Activated naive CD4-positive, alpha-beta T cell (primary cell): ENCODE data around the gene MAP1A.

Experiments
- DNase-seq, 4 experiments: peaks; one replicate each; lab custom pipeline; 2025; lab: John Stamatoyannopoulos, UW

Gene MAP1A

DNA sequence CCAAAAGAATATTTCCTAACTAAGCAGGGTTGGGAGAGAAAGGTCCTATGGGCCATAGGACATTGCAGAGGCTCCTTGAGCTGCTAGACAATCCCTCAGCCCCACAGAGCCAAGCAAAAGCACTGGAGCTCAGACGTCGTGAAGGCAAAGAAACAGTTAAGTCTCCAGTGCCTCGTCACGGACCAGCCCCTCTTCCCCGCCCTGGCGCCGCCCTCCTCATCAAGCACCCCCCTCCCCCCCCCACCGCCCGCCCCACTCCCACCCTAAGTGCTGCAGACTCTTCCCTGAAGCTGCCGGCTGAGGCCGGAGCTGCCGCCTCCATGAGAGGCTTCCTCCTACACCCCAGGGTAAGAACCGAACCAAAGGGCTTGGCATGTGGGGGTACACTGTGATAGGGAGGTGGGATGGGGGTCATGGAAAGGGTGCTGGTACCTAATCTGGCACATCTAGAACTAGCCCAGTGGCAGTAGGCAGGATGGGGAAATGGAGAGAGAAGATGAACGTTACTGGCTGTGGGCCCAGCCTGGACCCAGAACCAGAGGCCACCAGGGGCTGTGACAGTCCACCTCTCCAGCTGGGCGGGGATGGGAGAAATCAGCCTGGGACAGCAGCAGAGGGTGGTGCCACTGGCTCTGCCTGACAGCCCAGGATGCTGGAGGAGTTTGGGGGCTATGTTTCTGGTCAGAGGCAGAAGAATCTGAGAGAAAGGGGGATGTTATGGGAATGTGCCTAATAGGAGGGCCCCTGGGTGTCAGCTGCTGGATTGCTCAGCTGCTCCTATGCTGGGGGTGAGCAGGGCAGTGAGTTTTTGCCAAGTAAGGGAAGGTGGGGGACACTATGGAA is at the start of gene MAP1A:
Gene MAP1A, plus strand, starts transcription at position 255 of the 843 bp plus-strand sequence. CDS start 3,866 bp downstream, outside the sequence.
- no peak for DNase-seq

DNA sequence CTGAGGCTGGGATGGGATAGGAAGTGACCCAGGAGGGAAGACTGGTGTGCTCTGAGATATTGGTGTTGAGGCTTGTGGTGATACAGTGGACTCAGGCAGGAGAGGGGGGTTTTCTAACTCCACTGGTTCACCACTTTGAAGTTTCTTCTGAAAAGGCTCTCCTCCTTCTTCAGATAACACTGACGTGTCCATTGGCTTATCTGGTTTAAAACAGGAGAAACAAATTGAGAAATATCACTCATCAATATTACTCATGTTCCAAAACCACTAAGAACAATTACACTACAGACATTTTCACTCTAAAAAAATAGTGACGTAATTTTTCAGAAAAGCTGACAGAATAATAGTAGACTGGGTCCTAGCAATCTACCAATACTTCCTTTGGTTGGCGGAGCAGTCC is 47.5 kb upstream of the MAP1A start:
- DNase-seq = no peak

DNA sequence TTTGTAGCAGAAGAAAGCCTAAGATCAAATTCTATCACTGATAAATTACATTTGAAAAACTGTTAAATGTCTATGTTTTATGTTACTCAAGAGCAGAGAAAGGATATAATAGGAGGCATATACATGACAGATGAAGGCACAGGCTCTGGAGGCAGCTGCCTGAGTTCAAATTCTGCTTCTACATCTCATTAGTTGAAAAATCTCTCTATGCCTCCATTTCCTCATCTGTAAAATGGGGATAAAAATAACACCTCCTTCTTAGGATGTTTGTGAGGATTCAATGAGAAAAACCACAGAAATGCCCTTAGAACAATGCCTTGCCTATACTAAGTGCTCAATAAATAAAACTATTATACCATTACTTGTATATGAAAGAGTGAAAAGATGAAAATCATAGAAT is 45.4 kb upstream of the MAP1A start:
- no peak for DNase-seq

DNA sequence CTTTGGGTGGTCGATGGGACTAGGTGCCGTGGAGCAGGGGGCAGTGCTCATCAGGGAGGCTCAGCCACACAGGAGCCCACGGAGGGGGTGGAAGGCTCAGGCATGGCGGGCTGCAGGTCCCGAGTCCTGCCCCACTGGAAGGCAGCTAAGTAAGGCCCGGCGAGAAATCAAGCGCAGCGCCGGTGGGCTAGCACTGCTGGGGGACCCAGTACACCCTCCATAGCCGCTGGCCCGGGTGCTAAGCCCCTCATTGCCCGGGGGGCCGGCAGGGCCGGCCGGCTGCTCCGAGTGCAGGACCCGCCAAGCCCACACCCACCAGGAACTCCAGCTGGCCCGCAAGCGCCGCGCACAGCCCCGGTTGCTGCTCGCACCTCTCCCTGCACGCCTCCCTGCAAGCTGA is 43.5 kb upstream of the MAP1A start:
- DNase-seq = no peak

DNA sequence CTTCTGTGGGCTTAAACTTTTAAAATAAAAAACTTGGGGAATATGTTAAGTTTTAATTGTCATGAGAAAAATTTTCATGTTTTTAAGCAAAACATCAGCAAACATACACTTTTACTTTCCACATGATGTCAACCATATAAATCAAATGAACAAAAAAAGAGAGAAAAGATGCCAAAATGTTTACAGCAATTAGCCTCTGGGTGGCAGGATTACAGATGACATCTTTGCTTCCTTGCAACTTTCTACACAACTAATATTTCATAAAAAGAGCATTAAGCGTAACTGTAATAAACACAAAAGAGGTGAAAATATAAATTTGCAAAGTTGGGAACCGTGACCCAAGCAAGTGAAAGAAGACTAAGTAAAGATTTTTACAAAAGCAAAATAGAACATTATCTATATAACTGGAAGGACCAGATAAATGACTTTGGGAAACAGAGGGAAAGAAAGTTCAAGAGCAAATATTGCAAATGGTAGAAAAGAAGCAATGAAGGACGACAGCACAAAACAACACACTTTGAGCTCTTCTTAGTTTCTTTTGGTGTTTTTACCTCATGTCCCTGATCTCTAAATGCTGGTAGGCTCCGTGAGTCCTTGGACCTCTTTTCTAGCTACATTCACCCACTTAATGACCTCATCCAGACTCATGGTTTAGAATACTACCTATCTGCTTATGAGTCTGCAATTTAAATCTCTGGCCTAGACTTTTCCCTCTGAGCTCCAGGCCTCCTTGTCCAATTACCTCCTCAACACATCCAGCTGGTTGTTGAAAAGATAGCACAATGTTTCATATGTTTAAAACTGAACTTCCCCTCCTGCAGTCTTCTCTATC is 33.9 kb upstream of the MAP1A start:
- no peak for DNase-seq

DNA sequence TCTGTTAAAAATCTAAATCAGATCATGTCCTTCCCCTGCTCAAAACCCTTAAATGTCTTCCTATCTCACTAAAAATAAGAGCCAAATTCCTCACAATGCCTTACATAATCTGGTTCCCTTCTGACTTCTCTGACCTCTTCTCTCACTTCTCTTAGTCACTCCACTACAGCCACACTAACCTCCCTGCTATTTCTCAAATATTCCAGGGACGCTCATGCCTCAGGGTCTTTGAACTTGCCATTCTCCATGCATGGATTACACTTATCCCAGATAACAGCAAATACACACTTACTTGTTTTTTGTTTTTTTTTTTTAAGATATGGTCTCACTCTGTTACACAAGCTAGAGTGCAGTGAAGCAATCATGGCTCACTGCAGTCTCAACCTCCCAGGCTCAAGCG is 33.0 kb upstream of the MAP1A start:
- DNase-seq = no peak

DNA sequence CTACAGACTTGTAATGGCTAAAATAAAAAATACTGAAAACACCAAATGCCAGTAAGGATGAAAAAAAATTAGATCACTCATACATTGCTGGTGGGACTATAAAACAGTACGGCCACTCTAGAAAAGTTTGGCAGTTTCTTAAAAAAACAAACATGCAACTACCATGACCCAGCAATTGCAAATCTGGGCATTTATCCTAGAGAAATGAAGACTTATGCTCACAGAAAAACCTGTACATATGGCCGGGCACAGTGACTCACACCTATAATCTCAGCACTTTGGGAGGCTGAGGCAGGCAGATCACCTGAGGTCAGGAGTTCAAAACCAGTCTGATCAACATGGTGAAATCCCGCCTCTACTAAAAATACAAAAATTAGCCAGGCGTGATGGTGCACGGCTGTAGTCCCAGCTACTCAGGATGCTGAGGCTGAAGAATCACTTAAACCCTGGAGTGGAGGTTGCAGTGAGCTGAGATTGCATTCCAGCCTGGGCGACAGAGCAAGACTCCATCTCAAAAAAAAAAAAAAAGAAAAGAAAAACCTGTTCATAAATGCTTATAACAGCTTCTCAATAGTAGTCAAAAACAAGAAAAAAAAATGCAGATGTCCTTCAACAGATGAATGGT is 30.0 kb upstream of the MAP1A start:
- no peak for DNase-seq

DNA sequence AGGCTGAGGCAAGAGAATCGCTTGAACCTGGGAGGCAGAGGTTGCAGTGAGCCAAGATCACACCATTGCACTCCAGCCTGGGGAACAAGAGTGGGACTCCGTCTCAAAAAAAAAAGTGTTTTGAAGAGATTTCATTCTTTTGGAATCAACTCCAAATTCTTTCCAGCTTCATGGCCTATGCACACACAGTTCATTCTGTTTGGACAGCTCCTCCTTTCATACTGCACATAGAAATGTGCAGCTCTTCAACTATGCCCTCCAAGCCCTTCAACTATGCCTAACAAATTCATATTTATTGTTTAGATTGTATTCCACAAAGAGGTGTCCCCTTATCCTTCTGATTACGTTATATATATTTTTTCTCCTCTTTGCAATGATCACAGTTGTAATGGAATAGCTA is 28.6 kb upstream of the MAP1A start:
- DNase-seq = no peak

DNA sequence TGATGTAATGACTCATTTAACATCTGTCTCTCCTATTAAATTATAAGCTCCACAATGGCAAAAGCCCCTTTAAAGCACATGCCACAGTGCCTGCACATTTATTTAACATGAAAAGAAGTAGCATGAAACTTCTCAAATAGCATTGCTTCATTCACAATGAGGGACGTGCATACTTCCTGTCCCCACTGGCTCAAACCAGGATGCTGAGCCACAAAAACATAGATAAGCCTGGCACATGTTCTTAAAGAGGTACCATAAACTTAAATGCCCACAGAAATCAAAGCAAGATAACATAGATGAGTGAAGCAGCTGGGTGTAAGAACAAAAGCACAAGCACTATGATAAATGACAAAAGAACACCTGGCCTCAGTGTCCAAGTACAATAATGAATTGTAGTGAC is 28.2 kb upstream of the MAP1A start:
- no peak for DNase-seq

DNA sequence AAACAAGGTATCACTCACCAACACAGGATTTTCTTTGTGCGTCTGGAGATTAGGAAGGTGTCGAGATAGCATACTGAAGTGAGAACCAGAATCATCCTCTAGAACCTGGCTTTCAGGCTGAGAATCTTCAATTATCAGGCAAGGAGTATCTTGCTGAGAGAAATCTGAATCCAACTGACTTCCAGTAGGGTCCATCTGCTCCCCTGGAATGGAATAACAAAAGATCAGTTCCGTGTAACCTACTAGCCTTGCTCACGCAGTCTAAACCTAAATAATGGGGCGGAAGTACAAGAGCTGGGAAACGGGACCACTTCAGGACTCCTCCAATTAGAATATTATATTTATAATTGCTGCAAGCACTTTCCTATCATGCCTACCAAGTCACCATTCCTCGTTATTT is 25.1 kb upstream of the MAP1A start:
- no peak for DNase-seq

DNA sequence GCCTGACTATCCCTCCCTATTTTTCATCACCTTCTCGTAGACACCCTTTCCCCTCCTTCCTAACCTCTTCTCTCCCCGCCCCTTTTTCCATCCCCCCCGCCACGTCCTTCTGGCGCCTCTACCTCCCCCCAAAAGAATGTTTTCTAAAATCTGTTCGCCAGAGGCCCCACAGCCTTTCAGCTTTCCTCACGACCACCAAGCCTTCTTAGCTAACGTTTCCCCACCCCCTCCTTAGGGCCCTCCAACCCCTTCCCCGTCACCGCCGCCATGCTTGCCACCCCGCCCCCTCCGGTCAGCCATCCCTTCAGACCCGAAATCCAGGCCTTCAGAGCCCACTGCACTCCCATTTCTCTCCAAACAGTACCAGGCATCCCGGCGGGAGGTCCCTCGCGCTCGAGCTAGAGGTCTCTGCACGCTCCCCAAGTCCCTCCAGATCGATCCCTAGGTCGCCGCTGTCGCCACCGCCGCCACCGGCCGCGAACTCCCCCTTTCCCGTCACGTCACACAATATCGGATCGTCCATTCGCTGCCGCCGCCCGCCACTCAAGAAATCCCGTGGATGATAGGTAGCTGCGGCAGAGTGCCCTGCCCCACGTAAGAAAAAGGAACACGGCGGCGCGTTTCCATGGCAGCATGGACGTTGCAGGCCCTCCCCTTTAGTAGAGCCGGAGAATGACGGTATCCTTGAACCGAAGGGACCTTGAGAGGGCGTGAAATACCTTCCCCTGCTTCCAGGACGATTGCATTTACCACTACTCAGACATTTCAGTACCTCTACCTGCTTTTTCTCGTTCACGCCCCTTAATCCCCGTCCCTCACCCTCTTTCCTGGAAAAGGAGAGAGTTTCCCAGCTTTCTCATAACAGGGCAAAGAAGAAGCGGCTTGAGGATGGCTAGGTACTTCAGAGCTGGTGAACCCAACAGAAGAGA is 24.5 kb upstream of the MAP1A start, which contains the start of gene TP53BP1:
Gene TP53BP1, minus strand, starts transcription at position 484 of the 929 bp plus-strand sequence. Its CDS starts 113 bp downstream, at position 371.
- peak; percentile 83 to 92 (median 88) for DNase-seq

DNA sequence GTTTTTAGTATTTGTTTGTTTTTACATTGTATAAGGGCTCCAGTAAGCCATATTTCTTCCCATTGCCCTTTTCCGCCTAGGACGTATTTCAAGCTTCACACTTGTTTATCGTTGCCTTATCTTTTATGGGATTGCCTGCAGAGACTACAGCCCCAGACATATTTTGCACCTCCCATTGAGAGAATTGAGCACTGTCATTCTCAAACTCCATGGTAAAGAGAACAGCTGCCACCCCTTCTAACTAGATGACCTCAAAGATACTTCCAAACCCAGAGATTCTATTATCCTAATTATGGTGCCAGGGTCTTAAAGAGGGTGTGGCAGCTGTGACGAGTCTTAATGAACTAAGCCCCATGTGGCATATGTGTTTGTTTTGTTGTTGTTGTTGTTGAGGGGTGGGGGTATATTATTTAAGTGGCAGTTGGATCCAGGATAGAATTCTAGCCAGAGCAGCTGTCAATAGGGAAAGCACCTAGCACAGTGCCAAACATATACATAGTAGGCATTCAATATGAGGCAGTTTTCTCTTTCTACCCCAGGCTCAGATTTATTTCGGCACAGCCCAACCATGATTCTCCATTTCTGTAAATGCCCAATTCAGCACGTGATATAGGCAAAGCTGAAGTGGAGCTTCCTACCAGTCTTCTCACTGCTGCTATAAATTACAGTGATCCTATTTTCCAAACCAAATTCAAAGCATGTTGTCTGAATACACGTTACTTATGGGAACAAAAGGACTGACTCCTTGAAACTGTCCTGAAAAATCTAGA is 23.5 kb upstream of the MAP1A start:
- no peak for DNase-seq

DNA sequence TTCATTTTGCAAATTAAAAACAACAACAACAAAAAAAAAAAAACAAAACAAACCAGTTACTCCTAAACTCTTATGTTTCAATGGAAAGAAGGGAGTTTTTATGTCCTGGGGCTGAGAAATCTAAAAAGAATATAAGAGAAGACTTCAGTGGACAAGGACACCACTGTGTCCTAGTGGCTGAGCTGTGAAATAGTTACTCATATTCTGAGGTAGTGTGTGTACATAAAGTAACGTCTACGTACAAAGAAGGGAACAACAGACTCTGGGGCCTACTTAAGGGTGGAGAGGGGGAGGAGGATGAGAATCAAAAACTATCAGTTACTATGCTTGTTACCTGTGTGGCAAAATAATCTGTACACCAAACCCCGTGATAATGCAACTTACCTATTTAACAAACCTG is 18.4 kb upstream of the MAP1A start:
- DNase-seq = no peak

DNA sequence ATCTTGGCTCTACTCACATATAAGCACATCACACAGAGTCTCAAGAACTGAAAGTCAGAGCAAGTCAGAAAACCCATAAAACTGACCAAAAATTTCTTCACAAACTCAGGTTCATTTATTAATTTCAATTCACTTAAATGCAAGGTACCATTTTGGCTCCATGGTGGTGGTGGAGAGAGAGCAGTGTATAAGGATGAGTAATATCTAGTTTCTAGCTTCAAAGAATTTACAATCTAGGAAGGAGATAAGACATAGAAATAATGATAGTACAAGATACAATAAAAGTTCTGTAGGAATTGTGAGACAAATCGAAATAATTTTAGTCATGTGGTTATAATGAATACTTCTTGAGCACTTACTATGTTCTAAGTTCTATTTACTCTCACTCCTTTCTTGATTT is 17.8 kb upstream of the MAP1A start:
- no peak for DNase-seq

DNA sequence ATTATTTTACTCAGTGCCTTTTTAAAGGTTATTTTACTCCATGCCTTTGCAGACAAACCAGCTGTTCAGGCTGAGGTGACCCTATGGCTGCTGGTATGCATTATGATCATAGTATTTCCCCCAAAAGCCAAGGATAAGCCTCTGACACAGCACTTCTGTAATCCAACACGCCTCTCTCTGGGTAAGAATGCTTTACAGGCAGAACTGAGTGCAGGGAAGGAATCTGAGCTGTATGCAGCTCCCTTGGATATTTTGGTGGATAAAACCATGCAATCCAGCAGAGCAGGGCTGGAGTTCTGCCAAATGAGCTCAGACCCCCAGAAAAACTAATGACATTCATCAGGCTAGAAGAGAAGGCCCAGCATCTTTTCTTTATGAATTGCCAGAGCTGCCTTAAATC is 11.7 kb upstream of the MAP1A start:
- no peak for DNase-seq

DNA sequence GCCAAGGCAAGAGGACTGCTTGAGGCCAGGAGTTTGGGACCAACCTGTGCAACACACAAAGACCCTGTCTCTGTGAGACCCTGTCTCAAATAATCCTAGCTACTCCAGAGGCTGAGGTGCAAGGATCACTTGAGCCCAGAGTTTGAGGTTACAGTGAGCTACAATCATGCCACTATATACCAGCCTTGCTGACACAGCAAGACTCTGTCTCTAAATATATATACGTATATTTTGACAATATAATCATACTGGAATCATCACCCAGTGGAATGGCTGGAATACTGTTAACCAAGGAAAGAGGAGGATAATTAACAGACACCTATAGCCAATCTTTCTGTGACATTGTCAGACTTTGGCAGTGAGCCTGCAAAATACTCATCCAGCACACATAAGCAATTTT is 9.0 kb upstream of the MAP1A start:
- DNase-seq = no peak

DNA sequence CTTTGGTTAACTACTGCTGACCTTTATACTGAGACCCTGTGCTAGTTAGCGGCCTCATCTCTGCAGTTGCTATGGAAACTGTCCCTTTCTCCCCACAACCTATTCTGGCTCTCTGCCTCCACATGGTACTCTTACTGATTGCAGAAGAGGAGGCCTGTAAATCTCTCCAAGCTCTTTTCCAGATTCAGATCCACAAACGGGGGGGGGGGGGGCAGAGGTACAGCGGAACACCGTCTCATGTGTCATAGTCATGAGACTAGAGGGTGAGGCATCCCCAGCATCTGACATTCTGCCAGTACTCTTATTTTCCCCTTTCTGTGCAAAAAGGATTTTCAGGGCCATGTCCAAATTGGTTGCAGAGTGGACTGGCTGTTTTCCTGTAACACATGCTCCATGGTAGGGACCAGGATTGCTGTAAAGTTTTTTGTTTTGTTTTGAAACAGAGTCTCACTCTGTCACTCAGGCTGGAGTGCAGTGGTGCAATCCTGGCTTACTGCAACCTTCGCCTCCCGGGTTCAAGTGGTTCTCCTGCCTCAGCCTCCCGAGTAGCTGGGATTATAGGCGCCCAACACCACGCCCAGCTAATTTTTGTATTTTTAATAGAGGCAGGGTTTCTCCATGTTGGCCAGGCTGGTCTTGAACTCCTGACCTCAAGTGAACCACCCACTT is 8.3 kb upstream of the MAP1A start:
- DNase-seq = no peak

DNA sequence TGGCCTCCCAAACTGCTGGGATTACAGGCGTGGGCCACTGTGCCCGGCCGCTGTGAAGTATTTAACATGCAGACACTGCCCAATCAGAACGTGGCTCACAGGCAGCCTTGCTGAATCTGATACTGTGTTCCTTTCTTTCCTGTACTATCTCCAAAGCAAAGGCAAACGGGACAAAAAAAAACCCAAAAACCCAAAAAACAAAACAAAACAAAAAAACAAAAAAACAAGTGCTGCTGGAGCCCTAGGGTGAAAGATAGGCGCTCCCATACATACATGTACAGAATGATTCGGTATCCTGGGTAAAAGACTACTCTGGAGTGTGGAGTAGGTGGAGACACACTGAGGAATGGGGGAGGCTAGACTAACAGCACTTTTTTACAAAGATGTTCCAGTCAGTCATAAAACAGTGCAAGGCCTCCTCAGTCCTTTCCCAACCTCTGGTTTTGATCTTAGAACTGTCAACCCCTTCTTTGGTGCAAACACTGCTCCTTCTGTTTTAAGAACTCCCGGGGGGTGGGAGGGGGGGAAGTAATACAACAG is 7.7 kb upstream of the MAP1A start:
- no peak for DNase-seq

DNA sequence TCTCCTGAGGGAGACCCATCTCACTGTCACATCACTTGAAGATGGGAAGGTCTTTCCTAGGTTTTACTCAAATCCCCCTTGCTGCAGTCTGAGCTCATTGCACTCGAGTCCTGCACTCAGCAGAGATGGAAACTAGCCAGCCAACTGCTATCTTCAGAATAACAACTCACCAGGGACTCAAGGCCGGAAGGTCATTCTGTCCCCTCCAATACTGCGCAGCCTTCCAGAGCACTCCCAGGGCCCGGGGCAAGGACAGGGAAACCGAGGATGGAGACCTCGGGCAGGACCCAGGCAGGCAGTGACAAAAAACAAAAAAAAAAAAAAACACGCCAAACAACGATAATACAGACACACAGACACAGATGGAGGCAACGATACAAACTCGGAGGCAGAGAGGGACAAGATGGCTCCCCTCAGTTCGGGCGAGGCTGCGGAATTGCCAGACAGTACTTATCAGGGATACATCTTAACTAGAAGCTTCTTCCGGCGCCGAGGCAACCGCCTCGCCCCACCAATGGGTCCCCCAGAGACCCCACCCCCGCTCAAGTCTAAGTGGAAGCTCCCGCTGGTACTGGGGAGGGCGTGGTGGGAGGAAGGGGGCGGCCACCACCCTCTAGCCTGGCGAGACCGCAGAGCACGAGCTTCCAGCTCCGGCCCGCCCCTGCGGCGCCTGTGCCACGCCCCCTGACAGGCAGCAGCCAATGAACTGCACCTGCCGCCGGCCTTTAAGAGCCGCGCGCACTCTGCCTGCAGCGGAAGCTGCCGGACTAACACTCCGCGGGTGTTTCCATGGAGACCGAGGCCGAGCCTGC is 7.0 kb upstream of the MAP1A start:
- DNase-seq = peak; percentile 70 to 94 (median 83)
